ENCODE data around the gene ATP2B2. TPM values are rescaled to one million over a fixed set of nuclear protein-coding genes. Genes with fewer than 3 reads are reported as not detected.

The ATP2B2 gene
- total and polyA plus RNA-seq, 2 of the 8 experiments (the other 6 are each of a cell fraction or from before 2014, with no cell fraction given), result 0.14 to 1.2 TPM

DNA sequence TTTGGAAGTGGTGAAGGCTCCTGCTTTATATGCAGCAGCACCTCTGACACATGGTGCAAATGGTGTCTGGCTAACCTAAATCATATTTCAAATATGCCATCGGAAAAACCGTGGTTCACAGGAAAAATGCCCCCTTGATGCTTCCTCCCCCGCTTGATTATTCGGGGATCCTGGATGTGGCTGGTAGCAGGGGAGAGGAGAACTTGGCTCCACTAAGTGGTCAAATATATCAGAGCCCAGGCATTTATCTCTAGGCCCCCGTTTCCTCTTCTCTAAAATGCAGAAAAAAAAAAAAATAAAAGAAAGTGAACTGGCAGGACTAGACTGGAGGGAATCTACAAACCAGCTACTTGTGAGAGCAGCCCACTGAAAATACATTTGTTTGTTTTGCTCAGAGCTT, 18.2 kb upstream of the ATP2B2 start:
- Histone ChIP-seq H3K27ac (ENCODE audit: low read depth, low read length) (no peak overlapping the region), H4K5ac (ENCODE audit: insufficient read length, low read depth, low read length) (no peak overlapping the region), H3K9me3 (ENCODE audit: insufficient read depth in 2 of 2, low read depth in 1 of 2, low read length in 1 of 2) (no peaks in the 10 kb centered on the region), H2BK15ac (ENCODE audit: low read length) (no peak overlapping the region), H4K91ac (replicated peaks; ENCODE audit: insufficient read length, low read length) (no peak overlapping the region), H3K79me1 (ENCODE audit: low read depth, low read length) (no peaks in the 10 kb centered on the region), H2AK5ac (ENCODE audit: low read depth, low read length) (no peak overlapping the region), H2AFZ (ENCODE audit: low read length) (no peak overlapping the region), H4K20me1 (replicated peaks in 1 of 2; ENCODE audit: control insufficient read depth in 1 of 2, insufficient read depth in 2 of 2, low read length in 2 of 2) (no peaks in the 10 kb centered on the region), H3K14ac (ENCODE audit: insufficient read length) (no peak overlapping the region), H3K4me2 (ENCODE audit: insufficient read depth in 1 of 2, low read depth in 2 of 2, low read length in 2 of 2) (no peak overlapping the region), H3K56ac (replicated peaks; ENCODE audit: insufficient read length, low read depth, low read length) (no peak overlapping the region), H2BK12ac (ENCODE audit: low read depth, low read length) (no peak overlapping the region), H4K8ac (ENCODE audit: extremely low read depth, insufficient read depth, low read length) (no peak overlapping the region), H3K4me1 (replicated peaks in 1 of 4; ENCODE audit: control insufficient read depth in 3 of 4, insufficient read depth in 4 of 4, low read length in 3 of 4) (no peaks in the 10 kb centered on the region), H2BK120ac (replicated peaks; ENCODE audit: low read depth, low read length) (no peak overlapping the region), H2BK20ac (ENCODE audit: low read length) (no peak overlapping the region), H3K18ac (ENCODE audit: extremely low read depth, low read length) (no peak overlapping the region), H3K9ac (replicated peaks in 1 of 4; ENCODE audit: extremely low read depth in 1 of 4, low read depth in 3 of 4, low read length in 3 of 4) (no peak overlapping the region; a peak in 1 of 7 replicates), H3K27me3 (replicated peaks in 1 of 4; ENCODE audit: control insufficient read depth in 3 of 4, extremely low read depth in 1 of 4, insufficient read depth in 3 of 4, low read length in 3 of 4) (no peaks in the 10 kb centered on the region), H3K36me3 (ENCODE audit: control insufficient read depth in 2 of 4, insufficient read depth in 4 of 4, low read length in 3 of 4) (no peaks in the 10 kb centered on the region), H3K4me3 (ENCODE audit: extremely low read depth in 1 of 4, insufficient read depth in 2 of 4, low read depth in 3 of 4, low read length in 4 of 4) (no peak overlapping the region), H2BK5ac (ENCODE audit: low read depth, low read length) (no peak overlapping the region), H3K4ac (replicated peaks; ENCODE audit: insufficient read length, low read depth, low read length) (no peak overlapping the region), H3K23ac (ENCODE audit: insufficient read length) (no peak overlapping the region), H3K23me2 (ENCODE audit: low read depth, low read length) (no peaks in the 10 kb centered on the region), H3K79me2 (ENCODE audit: control insufficient read depth in 1 of 2, insufficient read depth in 2 of 2, low read length in 2 of 2) (no peaks in the 10 kb centered on the region)
- no peak for DNase-seq (ENCODE audit: low read depth in 1 of 2, low spot score in 2 of 2)
- FAIRE-seq, result no peak
- POLR2A ChIA-PET (ENCODE audit: partially characterized antibody), result no interaction called here
- CTCF ChIA-PET (ENCODE audit: partially characterized antibody), result interaction anchor here (1.0 to 1.7 kb wide), 3 partner anchors 9 to 189 kb away, joined by 3 to 4 read pairs (median 4); no protein-coding TSS in a partner anchor
- WGBS, 2 experiments (ENCODE audit: extremely low coverage in 1 of 2, insufficient coverage in 1 of 2, insufficient read length in 1 of 2, insufficient replicate concordance in 2 of 2, low coverage in 1 of 2, low lambda C conversion rate in 2 of 2, missing lambda C conversion rate in 1 of 2), result 89% methylated on average over 5 of the region's 5 CpGs; no CpG with 5 or more reads in 1 of the 2 experiments
- no peak for TF ChIP-seq BACH1 (IDR thresholded peaks at IDR 0.05; ENCODE audit: low read length)
- no peak for TF ChIP-seq CBX5 (IDR thresholded peaks at IDR 0.05; ENCODE audit: low read depth, low read length)
- no peak for TF ChIP-seq KDM4A (IDR thresholded peaks at IDR 0.05; ENCODE audit: low read depth, low read length, severe bottlenecking)
- TF ChIP-seq EZH2 (IDR thresholded peaks at IDR 0.05; ENCODE audit: low read depth, low read length, severe bottlenecking), result no peak
- TF ChIP-seq CBX8 (IDR thresholded peaks at IDR 0.05; ENCODE audit: borderline replicate concordance, low read depth, low read length), result no peak
- no peak for TF ChIP-seq SIN3A (conservative IDR thresholded peaks at IDR 0.05 in 1 of 2, IDR thresholded peaks at IDR 0.05 in 1 of 2; ENCODE audit: low read depth in 1 of 2, low read length in 2 of 2)
- TF ChIP-seq CHD2 (IDR thresholded peaks at IDR 0.05; ENCODE audit: low read length), result no peak
- no peak for TF ChIP-seq SP4 (IDR thresholded peaks at IDR 0.05; ENCODE audit: low read length)
- TF ChIP-seq HDAC2 (IDR thresholded peaks at IDR 0.05; ENCODE audit: borderline replicate concordance in 1 of 2, low read depth in 2 of 2, low read length in 2 of 2), result no peak
- TF ChIP-seq SUZ12 (IDR thresholded peaks at IDR 0.05; ENCODE audit: low read length), result no peak
- no peak for TF ChIP-seq SP2 (IDR thresholded peaks at IDR 0.05; ENCODE audit: low read length)
- TF ChIP-seq CEBPB (IDR thresholded peaks at IDR 0.05; ENCODE audit: low read depth, low read length), result no peak
- TF ChIP-seq CTBP2 (IDR thresholded peaks at IDR 0.05; ENCODE audit: borderline replicate concordance, insufficient read depth, insufficient read length, low read length), result no peak
- no peak for TF ChIP-seq JUN (IDR thresholded peaks at IDR 0.05; ENCODE audit: low read depth, low read length)
- no peak for TF ChIP-seq RBBP5 (IDR thresholded peaks at IDR 0.05; ENCODE audit: borderline replicate concordance, low read depth, low read length)

All from H1 (cell line).